Osteocyte (in vitro differentiated cells): Measurements from ENCODE around the gene NMRAL1. TPM values are rescaled to one million over a fixed set of nuclear protein-coding genes. Genes with fewer than 3 reads are reported as not detected.
A peak's percentile ranks its signal among the peaks of the same experiment; 100 is the strongest.

Source experiments
- DNase-seq: peaks from one replicate; pipeline ENCODE4 v3.0.0; 2021; ENCODE audit warnings: mixed read lengths; ENCODE audit not compliant: unreplicated experiment; ENCODE audit errors: extremely low spot score
- H3K27ac Mint-ChIP-seq: one replicate; pipeline ENCODE4 v1.8.0; 2021; ENCODE audit warnings: mild to moderate bottlenecking, mixed read lengths; ENCODE audit not compliant: unreplicated experiment
- H3K27me3 Mint-ChIP-seq: one replicate; pipeline ENCODE4 v1.8.0; 2021; ENCODE audit warnings: mixed read lengths; ENCODE audit not compliant: unreplicated experiment
- H3K36me3 Mint-ChIP-seq: one replicate; pipeline ENCODE4 v1.8.0; 2021; ENCODE audit warnings: mixed read lengths; ENCODE audit not compliant: unreplicated experiment
- H3K4me1 Mint-ChIP-seq: one replicate; pipeline ENCODE4 v1.8.0; 2021; ENCODE audit warnings: mixed read lengths; ENCODE audit not compliant: unreplicated experiment
- H3K4me3 Mint-ChIP-seq: one replicate; pipeline ENCODE4 v1.8.0; 2021; ENCODE audit warnings: mild to moderate bottlenecking, moderate library complexity, mixed read lengths; ENCODE audit not compliant: unreplicated experiment
- H3K9me3 Mint-ChIP-seq: one replicate; pipeline ENCODE4 v1.8.0; 2021; ENCODE audit warnings: mixed read lengths; ENCODE audit not compliant: unreplicated experiment
- total RNA-seq: library from RNA; stranded (reverse); gene quantifications from 2 replicates; pipeline ENCODE4 v1.2.1, GENCODE V29; 2021
- TF ChIP-seq, protein P1 (sequence below): fragments of 200-600 bp; sonication (generic); IDR thresholded peaks from 2 replicates; pipeline ENCODE4 v1.5.0; 2021; ENCODE audit warnings: antibody characterized with exemption, mild to moderate bottlenecking, moderate library complexity

The NMRAL1 gene
- total RNA-seq, 1 donor from 2014 or later, result 55.0 TPM

DNA sequence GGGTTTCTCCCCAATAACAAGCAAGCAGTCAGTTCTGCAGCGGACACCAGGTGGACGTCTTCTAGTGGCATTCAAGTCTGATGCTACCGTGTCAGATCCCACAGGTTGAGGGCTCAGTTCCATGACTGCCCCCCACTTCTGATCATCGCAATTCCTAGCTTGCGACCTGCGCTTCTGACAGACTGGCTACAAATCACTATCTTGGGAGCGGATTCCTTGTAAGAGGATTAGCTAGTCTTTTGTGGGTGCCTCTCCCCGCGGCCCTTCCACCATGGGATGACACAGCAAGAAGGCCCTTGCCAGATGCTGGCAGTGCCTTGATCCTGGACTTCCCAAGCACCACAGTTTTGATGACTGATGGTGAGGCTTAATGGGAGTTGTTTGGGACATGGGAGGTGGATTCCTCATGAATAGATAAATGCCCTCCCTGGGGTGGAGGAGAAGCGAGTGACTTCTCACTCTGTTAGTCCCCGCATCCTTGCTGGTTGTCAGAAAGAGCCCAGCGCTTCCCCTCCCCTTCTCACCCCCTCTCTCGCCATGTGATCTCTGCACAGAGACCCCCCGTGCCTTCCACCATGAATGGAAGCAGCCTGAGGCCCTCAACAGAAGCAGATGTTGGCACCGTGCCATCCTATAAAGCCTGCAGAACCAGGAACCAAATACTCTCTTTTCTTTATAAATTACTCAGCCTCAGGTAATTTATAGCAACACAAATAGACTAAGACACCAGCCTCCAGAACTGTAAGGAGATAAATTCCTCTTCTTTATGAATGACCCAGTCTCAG, 45.0 kb upstream of the NMRAL1 start:
- H3K9me3 Mint-ChIP-seq, result no peaks in the 10 kb centered on the region
- peaks cover 3% of the 10 kb centered on the region for H3K36me3 Mint-ChIP-seq
- DNase-seq, result no peak
- no peak overlapping the region for H3K4me3 Mint-ChIP-seq
- H3K4me1 Mint-ChIP-seq, result peaks cover 14% of the 10 kb centered on the region
- H3K27me3 Mint-ChIP-seq, result no peaks in the 10 kb centered on the region
- TF ChIP-seq, protein P1, sequence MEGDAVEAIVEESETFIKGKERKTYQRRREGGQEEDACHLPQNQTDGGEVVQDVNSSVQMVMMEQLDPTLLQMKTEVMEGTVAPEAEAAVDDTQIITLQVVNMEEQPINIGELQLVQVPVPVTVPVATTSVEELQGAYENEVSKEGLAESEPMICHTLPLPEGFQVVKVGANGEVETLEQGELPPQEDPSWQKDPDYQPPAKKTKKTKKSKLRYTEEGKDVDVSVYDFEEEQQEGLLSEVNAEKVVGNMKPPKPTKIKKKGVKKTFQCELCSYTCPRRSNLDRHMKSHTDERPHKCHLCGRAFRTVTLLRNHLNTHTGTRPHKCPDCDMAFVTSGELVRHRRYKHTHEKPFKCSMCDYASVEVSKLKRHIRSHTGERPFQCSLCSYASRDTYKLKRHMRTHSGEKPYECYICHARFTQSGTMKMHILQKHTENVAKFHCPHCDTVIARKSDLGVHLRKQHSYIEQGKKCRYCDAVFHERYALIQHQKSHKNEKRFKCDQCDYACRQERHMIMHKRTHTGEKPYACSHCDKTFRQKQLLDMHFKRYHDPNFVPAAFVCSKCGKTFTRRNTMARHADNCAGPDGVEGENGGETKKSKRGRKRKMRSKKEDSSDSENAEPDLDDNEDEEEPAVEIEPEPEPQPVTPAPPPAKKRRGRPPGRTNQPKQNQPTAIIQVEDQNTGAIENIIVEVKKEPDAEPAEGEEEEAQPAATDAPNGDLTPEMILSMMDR, result no peak
- no peak overlapping the region for H3K27ac Mint-ChIP-seq

DNA sequence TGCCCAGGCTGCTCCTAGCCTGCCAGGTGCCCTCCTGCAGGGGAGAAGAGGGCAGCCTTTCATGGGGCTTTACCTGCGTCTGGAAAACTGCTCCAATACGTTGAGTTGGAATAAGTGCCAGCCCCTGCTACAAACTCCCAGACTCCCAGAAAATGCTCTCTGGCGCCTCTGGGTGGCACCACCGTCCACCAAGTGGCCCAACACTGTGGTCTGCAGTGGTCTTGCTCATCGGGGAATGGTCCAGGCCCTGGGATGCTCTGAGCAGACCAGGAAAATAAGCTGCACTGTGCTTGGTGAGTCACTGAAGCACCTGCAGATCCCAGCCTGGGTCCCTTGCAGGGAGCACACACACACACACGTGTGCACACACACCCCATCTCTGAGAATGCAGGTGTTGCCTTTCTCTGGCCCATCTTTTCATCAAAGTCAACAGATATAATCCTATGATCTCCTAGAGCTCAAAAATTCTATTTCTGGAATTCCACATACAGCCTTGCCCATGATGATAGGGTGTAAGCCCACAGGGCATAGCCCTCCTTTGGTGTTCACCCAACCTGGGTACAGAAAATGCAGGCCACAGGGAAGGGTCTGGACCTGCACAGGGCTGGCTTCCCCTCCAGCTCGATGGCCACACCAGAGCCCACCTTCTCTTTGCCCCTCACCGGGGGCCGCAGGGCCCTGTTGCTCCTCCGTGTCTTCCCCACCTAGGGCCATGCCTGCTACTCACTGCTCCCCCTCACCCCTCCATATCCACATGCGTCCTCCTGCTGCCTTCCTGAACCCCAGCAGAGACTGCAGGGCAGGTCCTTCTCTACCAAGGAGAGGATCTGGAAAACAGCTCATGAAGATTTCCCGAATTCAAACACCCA, 43.6 kb upstream of the NMRAL1 start:
- H3K27ac Mint-ChIP-seq, result no peak overlapping the region
- no peaks in the 10 kb centered on the region for H3K27me3 Mint-ChIP-seq
- no peak for DNase-seq
- TF ChIP-seq, protein P1, result peak; percentile 57
- H3K4me3 Mint-ChIP-seq, result no peak overlapping the region
- no peaks in the 10 kb centered on the region for H3K9me3 Mint-ChIP-seq
- peaks cover 14% of the 10 kb centered on the region for H3K4me1 Mint-ChIP-seq
- peaks cover 3% of the 10 kb centered on the region for H3K36me3 Mint-ChIP-seq

DNA sequence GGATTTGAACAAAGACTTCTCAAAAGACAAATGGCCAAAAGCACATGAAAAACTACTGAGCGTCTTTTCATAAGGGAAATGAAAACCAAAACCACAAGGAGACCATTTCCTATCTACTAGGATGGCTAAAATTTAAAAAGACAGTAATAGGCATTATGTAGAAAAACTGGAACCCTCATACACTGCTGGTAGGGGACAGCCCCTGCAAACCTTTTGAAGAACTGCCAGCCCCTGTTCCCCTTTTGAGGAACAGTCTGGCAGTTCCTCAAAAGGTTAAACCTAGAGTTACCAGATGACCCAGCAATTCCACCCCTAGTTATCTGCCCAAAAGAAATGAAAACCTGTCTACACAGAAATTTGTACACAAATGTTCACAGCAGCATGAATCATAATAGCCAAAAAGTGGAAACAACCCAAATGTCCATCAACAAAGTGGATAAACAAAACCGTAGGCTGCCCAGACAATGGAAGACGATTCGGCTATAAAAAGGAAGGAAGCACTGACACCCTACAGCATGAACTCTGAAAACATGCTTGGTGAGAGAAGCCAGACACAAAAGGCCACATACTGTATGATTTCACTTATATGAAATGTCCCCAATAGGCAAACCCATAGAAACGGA, 41.3 kb upstream of the NMRAL1 start:
- H3K4me1 Mint-ChIP-seq, result peaks cover 7% of the 10 kb centered on the region
- H3K4me3 Mint-ChIP-seq, result no peak overlapping the region
- no peaks in the 10 kb centered on the region for H3K27me3 Mint-ChIP-seq
- H3K36me3 Mint-ChIP-seq, result peaks cover 11% of the 10 kb centered on the region
- TF ChIP-seq, protein P1, result no peak
- DNase-seq, result no peak
- H3K27ac Mint-ChIP-seq, result no peak overlapping the region
- no peaks in the 10 kb centered on the region for H3K9me3 Mint-ChIP-seq

DNA sequence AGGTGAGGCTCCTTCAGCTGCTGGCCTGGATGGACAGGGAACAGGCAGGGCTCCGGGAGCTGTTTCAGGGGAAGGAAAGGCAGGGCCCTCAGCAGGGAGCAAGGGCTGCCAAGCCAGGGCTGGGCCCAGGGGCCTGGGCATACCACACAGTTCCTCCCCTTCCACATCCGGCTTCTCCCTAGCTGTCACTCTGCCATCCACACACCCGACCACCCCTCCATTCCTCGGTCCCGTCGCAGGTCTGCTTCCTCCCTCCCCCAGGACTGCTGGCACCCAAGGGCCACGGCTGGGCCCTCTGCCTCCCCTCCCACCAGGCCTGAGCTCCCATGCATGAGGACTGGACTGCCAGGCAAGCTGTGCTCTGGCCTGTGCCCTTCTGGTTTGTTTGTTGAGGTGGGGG, 40.2 kb upstream of the NMRAL1 start:
- H3K36me3 Mint-ChIP-seq, result peaks cover 11% of the 10 kb centered on the region
- no peak for DNase-seq
- no peaks in the 10 kb centered on the region for H3K9me3 Mint-ChIP-seq
- peak overlapping the region; percentile 8 for H3K27ac Mint-ChIP-seq
- no peak overlapping the region for H3K4me3 Mint-ChIP-seq
- no peaks in the 10 kb centered on the region for H3K27me3 Mint-ChIP-seq
- TF ChIP-seq, protein P1, result no peak
- H3K4me1 Mint-ChIP-seq, result peaks cover 7% of the 10 kb centered on the region
